ENCODE results near the gene MAPK8IP1. TPM values are rescaled to one million over a fixed set of nuclear protein-coding genes. Genes with fewer than 3 reads are reported as not detected.

Gene MAPK8IP1
- total RNA-seq, 4 donors from 2014 or later = 3.2 to 7.4 (median 4.3) TPM

DNA sequence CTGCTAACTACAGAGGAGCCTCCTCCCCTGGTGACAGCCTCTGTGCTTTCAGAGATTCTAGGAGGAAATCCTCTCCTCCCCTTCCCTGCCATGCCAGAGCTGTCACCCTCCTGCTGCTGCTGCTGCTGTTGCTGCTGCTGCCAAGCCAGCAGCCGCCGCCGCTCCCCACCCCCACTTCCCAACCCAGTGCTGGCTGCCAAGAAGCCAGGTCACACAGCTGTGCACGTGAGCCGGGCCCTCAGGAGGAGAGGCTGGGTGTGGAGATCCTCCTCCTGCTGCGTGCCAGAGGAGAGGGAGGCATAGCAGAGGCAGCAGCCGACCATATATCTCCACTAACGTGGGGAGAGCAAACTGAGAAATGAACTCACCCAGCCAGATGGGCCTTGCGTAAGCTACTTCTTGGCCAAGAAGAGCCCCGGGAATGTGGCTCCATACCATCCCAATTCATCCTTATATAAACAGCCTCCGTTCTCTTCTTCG lies 25.8 kb upstream of the MAPK8IP1 start:
- peak; percentile 72 for DNase-seq (ENCODE audit: low spot score)
- peak; percentile 91 for ATAC-seq (ENCODE audit: low FRiP score)
- TF ChIP-seq, protein P1, sequence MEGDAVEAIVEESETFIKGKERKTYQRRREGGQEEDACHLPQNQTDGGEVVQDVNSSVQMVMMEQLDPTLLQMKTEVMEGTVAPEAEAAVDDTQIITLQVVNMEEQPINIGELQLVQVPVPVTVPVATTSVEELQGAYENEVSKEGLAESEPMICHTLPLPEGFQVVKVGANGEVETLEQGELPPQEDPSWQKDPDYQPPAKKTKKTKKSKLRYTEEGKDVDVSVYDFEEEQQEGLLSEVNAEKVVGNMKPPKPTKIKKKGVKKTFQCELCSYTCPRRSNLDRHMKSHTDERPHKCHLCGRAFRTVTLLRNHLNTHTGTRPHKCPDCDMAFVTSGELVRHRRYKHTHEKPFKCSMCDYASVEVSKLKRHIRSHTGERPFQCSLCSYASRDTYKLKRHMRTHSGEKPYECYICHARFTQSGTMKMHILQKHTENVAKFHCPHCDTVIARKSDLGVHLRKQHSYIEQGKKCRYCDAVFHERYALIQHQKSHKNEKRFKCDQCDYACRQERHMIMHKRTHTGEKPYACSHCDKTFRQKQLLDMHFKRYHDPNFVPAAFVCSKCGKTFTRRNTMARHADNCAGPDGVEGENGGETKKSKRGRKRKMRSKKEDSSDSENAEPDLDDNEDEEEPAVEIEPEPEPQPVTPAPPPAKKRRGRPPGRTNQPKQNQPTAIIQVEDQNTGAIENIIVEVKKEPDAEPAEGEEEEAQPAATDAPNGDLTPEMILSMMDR (IDR thresholded peaks at IDR 0.05) = no peak

DNA sequence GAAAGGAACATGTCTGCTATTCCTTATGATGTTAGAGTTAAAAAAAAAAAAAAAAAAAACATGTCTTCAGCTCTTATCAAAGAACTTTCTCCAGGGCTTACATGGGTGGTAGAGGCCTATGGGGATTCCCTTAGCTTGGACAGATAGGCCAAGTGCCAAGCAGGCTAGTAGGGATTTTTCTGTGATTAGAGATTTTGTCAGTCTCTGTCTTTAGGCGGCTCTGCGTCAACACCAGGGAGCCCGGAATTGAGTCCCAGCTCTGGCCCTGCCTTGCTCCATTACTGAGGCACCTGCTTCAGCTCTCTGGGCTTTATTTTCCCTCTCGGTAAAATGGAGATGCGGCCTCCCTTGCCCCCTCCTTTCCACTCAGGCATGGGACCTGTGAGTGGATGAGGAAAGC lies 25.1 kb upstream of the MAPK8IP1 start:
- no peak for ATAC-seq (ENCODE audit: low FRiP score)
- DNase-seq (ENCODE audit: low spot score) = peak; percentile 10
- TF ChIP-seq, protein P1 (IDR thresholded peaks at IDR 0.05) = no peak

DNA sequence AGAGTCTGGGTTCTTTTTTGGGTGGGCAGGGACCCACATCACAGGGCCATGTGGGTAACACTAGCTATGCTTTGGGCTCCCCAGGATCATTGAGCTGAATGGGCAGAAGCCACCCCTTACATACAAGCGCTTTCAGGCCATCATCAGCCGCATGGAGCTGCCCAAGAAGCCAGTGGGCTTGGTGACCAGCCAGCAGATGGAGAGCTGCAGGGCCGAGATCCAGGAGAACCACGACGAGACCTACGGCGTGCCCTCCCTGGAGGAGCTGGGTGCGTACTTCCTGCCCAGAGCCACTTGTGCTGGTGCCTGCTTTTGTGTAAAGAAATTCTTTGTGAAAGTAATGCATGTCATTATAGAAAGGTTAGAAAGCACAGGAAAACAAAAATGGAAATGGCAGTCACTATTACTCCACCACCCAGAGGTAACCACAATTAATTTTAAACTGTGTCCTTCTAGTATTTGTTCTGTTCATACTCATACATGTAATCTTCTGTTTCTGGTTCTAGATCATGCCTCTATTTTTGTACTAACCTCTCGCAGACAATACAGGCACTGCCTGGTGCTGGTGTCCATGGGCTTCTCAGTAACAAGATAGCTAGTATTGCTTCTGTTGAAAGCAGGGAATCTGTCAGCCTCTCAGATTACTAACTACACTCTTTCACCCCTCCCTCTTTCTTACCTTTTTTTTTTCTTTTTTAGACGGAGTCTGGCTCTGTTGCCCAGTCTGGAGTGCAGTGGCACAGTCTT lies 24.5 kb upstream of the MAPK8IP1 start:
- TF ChIP-seq, protein P1 (IDR thresholded peaks at IDR 0.05) = no peak
- ATAC-seq (ENCODE audit: low FRiP score) (no peak), DNase-seq (ENCODE audit: low spot score) (peak; percentile 2)

DNA sequence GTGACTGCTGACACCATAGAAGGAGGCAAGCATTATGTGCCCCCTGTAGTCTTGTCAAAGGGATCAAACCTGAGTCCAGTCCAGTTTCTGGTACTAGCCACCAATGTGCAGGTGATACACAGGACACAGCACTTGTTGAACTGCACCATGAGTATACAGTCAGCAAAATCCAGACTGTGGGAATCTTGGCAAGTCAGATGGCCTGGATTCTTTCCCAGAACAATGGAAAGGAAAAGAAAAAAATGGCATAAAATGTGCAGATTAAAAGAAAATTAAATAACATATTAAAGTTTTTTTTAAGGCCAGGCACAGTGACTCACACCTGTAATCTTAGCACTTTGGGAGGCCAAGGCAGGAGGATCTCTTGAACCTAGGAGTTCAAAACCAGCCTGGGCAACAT lies 21.4 kb upstream of the MAPK8IP1 start:
- TF ChIP-seq, protein P1 (IDR thresholded peaks at IDR 0.05) = no peak
- DNase-seq (ENCODE audit: low spot score) (no peak), ATAC-seq (ENCODE audit: low FRiP score) (no peak)

DNA sequence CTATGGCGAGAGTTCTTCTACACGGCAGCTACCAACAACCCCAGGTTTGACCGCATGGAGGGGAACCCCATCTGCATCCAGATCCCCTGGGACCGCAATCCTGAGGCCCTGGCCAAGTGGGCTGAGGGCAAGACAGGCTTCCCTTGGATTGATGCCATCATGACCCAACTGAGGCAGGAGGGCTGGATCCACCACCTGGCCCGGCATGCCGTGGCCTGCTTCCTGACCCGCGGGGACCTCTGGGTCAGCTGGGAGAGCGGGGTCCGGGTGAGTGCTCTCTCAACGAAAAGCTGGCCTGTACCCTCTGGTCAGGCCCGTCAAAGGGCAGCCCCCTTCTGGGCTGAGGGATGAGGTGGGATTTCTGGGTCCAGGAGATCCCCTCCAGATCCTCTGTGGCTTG lies 15.9 kb upstream of the MAPK8IP1 start:
- no peak for ATAC-seq (ENCODE audit: low FRiP score)
- DNase-seq (ENCODE audit: low spot score) = no peak
- TF ChIP-seq, protein P1 (IDR thresholded peaks at IDR 0.05) = no peak

DNA sequence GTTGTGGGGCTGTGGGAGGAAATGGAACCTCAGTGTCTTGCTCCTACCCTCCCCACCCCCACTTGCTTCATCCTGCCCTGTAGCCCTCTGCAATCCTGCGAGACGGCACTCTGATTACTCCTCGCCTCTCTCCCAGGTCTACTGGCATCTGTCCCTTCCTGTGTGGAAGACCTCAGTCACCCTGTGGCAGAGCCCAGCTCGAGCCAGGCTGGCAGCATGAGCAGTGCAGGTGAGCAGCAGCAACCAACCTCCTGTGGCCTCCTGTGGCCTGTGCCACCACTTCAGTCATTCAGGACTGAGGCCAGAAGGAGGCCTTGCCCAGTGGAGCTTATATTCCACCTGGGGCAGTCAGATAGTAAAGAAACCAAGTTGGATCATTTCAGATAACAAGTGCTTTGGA lies 14.7 kb upstream of the MAPK8IP1 start:
- no peak for DNase-seq (ENCODE audit: low spot score)
- TF ChIP-seq, protein P1 (IDR thresholded peaks at IDR 0.05) = no peak
- no peak for ATAC-seq (ENCODE audit: low FRiP score)

DNA sequence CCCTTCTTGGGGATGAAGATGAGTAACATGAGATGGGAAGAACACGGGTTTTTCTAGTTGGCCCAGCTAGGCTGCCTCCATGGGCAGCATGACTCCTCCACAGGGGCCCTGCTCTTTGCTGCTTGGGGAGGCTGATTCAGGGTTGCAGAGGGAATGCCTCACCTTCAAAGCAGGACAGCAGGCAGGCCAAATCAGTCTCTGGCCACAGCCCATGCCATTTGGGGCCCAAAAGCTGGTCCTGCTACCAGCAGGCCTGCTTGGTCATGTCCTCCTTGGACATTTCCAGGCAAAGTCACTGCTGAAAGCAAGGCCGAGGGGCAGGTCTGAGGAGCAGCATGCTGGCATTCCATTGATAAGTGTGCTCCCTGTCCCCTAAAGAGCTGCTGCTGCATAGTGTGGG lies 13.8 kb upstream of the MAPK8IP1 start:
- TF ChIP-seq, protein P1 (IDR thresholded peaks at IDR 0.05) = no peak
- ATAC-seq (ENCODE audit: low FRiP score) = no peak
- no peak for DNase-seq (ENCODE audit: low spot score)
